HG03039 (cell line): ENCODE results near the gene SCN2B.

ENCODE experiments used
- ATAC-seq: cut with Tn5 transposase; IDR thresholded peaks from one replicate; pipeline ENCODE4 v1.9.1; 2021; ENCODE audit warnings: mild to moderate bottlenecking, moderate library complexity; ENCODE audit not compliant: unreplicated experiment

Gene SCN2B

GRCh38 chr11:118175993-118176777 lies at the start of gene SCN2B:
TSS of gene SCN2B (minus strand) at chr11:118176639. CDS start at chr11:118176431, 208 bp downstream.
- ATAC-seq = no peak

GRCh38 chr11:118224511-118225188 lies 48.2 kb upstream of the SCN2B start, which contains the start of gene JAML:
TSS of gene JAML (minus strand) at chr11:118225011. CDS start at chr11:118214866, 10,145 bp downstream.
- no peak for ATAC-seq

- no peak for ATAC-seq
These were observed 47.6 kb upstream of the SCN2B start for GRCh38 chr11:118223992-118224391.

GRCh38 chr11:118223570-118223969 lies 47.1 kb upstream of the SCN2B start:
- ATAC-seq = no peak

GRCh38 chr11:118222437-118222836 lies 46.0 kb upstream of the SCN2B start:
- ATAC-seq = no peak

- ATAC-seq = no peak
These were observed 45.0 kb upstream of the SCN2B start for GRCh38 chr11:118221419-118221818.

- no peak for ATAC-seq
These were observed 43.3 kb upstream of the SCN2B start for GRCh38 chr11:118219732-118220131.

GRCh38 chr11:118219244-118219643 lies 42.8 kb upstream of the SCN2B start:
- no peak for ATAC-seq

- no peak for ATAC-seq
These were observed 41.1 kb upstream of the SCN2B start for GRCh38 chr11:118217575-118217974.

GRCh38 chr11:118216621-118217481 lies 40.4 kb upstream of the SCN2B start:
- peak; percentile 44 for ATAC-seq

- ATAC-seq = no peak
These were observed 39.3 kb upstream of the SCN2B start for GRCh38 chr11:118215765-118216164.

GRCh38 chr11:118215262-118215661 lies 38.8 kb upstream of the SCN2B start:
- ATAC-seq = no peak

- ATAC-seq = no peak
These were observed 37.9 kb upstream of the SCN2B start for GRCh38 chr11:118214210-118214914.

- ATAC-seq = no peak
These were observed 37.3 kb upstream of the SCN2B start for GRCh38 chr11:118213781-118214180.

GRCh38 chr11:118213201-118213600 lies 36.8 kb upstream of the SCN2B start:
- ATAC-seq = no peak

- ATAC-seq = no peak
These were observed 36.3 kb upstream of the SCN2B start for GRCh38 chr11:118212781-118213191.

GRCh38 chr11:118212131-118212725 lies 35.8 kb upstream of the SCN2B start:
- no peak for ATAC-seq

GRCh38 chr11:118211006-118211405 lies 34.6 kb upstream of the SCN2B start:
- no peak for ATAC-seq

GRCh38 chr11:118210323-118210722 lies 33.9 kb upstream of the SCN2B start:
- no peak for ATAC-seq

GRCh38 chr11:118209033-118209432 lies 32.6 kb upstream of the SCN2B start:
- ATAC-seq = no peak
